Measurements from ENCODE around the gene IGFBP2.

IGFBP2 gene

GRCh38 chr2:216678813-216679657 lies 45.8 kb downstream of the IGFBP2 start:
- H3K36me3 Mint-ChIP-seq, result no peaks in the 10 kb centered on the region
- H3K27me3 Mint-ChIP-seq, result peaks cover 10% of the 10 kb centered on the region

GRCh38 chr2:216679658-216680024 lies 46.4 kb downstream of the IGFBP2 start:
- Mint-ChIP-seq H3K27me3 (peaks cover 10% of the 10 kb centered on the region), H3K27ac (no peak overlapping the region), H3K4me1 (no peaks in the 10 kb centered on the region), H3K36me3 (no peaks in the 10 kb centered on the region), H3K4me3 (no peak overlapping the region), H3K9me3 (no peaks in the 10 kb centered on the region)

More at GRCh38 chr2:216678813-216679657, 45.8 kb downstream of the IGFBP2 start:
- Mint-ChIP-seq H3K27ac (no peak overlapping the region), H3K4me1 (no peaks in the 10 kb centered on the region), H3K9me3 (no peaks in the 10 kb centered on the region), H3K4me3 (no peak overlapping the region)

DNA sequence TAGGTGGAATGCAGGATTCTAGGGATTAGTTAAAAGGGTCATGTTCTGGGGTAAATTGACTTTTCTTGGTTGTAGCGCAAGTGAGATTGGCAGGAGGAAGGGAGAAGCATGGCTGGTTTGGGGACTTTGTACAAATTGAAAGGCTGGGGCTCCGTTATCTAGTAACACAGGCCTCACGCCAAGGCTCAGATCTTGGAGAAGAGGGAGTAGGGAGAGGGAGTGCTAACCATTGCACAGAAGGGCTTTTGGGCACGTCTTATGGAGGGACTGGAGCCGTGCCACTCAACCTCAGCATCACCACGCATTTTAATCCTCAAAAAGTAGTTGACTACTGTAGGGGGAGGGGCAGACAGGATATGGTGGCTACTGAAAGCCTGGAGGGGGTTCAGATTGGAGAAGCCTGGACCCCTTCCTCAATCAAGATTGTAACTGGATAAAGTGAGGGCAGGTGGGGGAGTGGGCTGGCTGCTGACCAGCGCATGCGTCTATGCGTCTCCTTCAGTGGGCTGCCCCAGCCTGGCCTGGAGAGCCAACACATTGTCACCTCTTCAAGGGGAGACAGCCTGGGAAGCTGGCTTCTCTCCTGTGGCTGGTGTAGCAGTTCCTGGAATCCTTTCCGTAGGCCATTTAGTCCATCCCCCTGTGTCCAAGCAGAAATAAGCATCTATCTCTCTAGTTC lies 47.9 kb downstream of the IGFBP2 start:
- Mint-ChIP-seq H3K36me3 (no peaks in the 10 kb centered on the region), H3K4me1 (no peaks in the 10 kb centered on the region), H3K9me3 (no peaks in the 10 kb centered on the region), H3K27ac (no peak overlapping the region), H3K27me3 (peaks cover 16% of the 10 kb centered on the region), H3K4me3 (no peak overlapping the region)

DNA sequence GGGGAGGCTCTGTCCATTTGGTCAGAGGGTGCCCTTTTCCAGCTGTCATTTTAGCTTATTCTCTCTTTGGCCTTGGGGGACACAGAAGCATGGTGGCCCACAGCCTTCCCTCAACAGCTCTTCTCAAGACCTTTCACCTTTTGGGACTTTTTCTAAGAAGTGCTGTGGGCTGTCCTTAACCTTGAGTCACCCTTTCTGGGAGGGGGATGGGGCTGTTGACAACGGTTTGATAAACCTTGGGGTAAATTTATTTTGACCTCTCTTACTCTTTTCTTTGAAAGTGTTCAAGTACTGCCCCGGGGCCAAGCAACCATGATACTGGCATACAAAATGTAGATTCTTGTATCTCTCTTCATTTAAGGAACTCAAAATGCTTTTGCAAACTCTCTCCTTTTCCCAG lies 48.5 kb downstream of the IGFBP2 start:
- H3K4me3 Mint-ChIP-seq, result no peak overlapping the region
- H3K9me3 Mint-ChIP-seq, result no peaks in the 10 kb centered on the region
- no peak overlapping the region for H3K27ac Mint-ChIP-seq
- peaks cover 17% of the 10 kb centered on the region for H3K27me3 Mint-ChIP-seq
- H3K4me1 Mint-ChIP-seq, result no peaks in the 10 kb centered on the region
- no peaks in the 10 kb centered on the region for H3K36me3 Mint-ChIP-seq

GRCh38 chr2:216683846-216684245 lies 50.6 kb downstream of the IGFBP2 start:
- Mint-ChIP-seq H3K4me1 (no peaks in the 10 kb centered on the region), H3K9me3 (no peaks in the 10 kb centered on the region), H3K27me3 (peaks cover 20% of the 10 kb centered on the region), H3K27ac (no peak overlapping the region), H3K4me3 (no peak overlapping the region), H3K36me3 (no peaks in the 10 kb centered on the region)

DNA sequence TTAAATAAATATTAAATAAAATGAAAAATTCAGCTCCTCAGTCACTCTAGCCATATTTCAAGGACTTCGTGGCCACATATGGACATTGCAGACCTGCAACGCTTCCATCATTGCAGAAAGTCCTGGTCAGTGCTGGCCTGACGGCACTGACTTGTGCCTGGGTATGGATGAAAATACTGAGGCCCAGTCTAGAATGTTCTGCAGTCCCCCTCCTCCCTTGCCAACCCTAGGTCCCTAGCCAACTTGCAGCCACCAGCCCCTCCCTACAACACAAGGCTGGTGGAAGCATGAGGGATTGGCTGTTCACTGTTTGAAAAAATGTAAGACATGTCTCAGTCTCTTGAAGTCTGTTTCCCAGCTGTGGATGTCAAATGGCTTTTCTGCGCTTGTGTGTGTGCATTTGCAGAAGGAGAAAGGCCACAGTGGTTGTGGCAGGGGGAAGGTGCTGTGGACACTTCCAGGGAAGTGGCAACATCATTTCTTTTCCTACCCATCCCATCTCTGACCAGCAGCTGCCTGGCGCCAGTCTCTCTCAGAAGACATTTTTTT lies 52.2 kb downstream of the IGFBP2 start:
- Mint-ChIP-seq H3K36me3 (no peaks in the 10 kb centered on the region), H3K27ac (no peak overlapping the region), H3K4me3 (no peak overlapping the region), H3K27me3 (peaks cover 24% of the 10 kb centered on the region), H3K4me1 (no peaks in the 10 kb centered on the region), H3K9me3 (no peaks in the 10 kb centered on the region)

DNA sequence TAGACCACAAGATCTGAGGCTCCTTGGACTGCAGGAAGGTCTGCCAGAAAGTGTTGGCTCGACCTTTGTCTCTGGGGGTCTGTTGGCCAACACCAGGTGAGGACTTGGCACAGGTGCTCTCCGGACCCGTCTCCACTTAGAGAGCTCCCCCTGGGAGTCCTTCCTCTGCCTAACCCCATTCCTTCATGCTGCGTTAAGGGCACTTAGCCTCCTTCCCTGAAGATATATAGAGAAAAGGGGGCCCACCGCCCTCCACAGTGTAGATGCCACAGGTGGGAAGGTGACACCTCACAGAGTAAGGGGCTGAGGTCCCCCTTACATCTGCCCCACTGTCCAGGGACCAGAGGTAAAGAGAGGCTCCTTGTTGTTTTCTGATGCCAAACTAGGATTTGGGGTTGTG lies 53.9 kb downstream of the IGFBP2 start:
- Mint-ChIP-seq H3K36me3 (no peaks in the 10 kb centered on the region), H3K4me1 (peaks cover 9% of the 10 kb centered on the region), H3K27ac (no peak overlapping the region), H3K4me3 (no peak overlapping the region), H3K27me3 (peaks cover 21% of the 10 kb centered on the region), H3K9me3 (no peaks in the 10 kb centered on the region)

DNA sequence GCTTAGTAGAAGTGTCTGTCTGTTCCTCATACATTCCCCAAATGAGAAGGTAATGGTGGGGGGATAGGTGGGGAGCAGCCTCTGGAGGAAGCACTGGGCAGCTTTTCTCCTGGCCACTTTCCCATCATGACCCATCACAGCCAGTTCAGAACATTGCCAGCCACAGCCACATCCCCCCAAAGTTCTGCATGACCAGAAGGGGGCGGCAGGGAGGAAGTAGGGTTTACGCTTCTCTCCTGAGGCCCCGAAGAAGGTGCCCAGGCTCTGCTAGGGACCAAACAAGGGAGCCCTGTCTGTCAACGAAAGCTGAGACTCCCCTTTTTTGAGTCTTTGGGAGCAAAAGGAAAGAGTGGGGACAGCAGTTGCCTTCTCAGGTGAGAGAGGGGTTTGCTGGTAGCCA lies 54.4 kb downstream of the IGFBP2 start:
- no peaks in the 10 kb centered on the region for H3K9me3 Mint-ChIP-seq
- no peaks in the 10 kb centered on the region for H3K36me3 Mint-ChIP-seq
- peaks cover 14% of the 10 kb centered on the region for H3K4me1 Mint-ChIP-seq
- no peak overlapping the region for H3K27ac Mint-ChIP-seq
- no peak overlapping the region for H3K4me3 Mint-ChIP-seq
- H3K27me3 Mint-ChIP-seq, result peaks cover 25% of the 10 kb centered on the region

GRCh38 chr2:216688731-216689340 lies 55.6 kb downstream of the IGFBP2 start:
- Mint-ChIP-seq H3K27me3 (peaks cover 32% of the 10 kb centered on the region), H3K9me3 (no peaks in the 10 kb centered on the region), H3K36me3 (no peaks in the 10 kb centered on the region), H3K4me3 (no peak overlapping the region), H3K27ac (no peak overlapping the region), H3K4me1 (peaks cover 22% of the 10 kb centered on the region)

GRCh38 chr2:216689397-216689796 lies 56.2 kb downstream of the IGFBP2 start:
- peaks cover 27% of the 10 kb centered on the region for H3K4me1 Mint-ChIP-seq
- no peak overlapping the region for H3K4me3 Mint-ChIP-seq
- H3K27me3 Mint-ChIP-seq, result peaks cover 35% of the 10 kb centered on the region
- no peaks in the 10 kb centered on the region for H3K36me3 Mint-ChIP-seq
- H3K9me3 Mint-ChIP-seq, result no peaks in the 10 kb centered on the region
- no peak overlapping the region for H3K27ac Mint-ChIP-seq

GRCh38 chr2:216690456-216690852 lies 57.2 kb downstream of the IGFBP2 start:
- Mint-ChIP-seq H3K4me3 (no peak overlapping the region), H3K36me3 (no peaks in the 10 kb centered on the region), H3K4me1 (peaks cover 31% of the 10 kb centered on the region), H3K27ac (no peak overlapping the region), H3K27me3 (peaks cover 36% of the 10 kb centered on the region), H3K9me3 (no peaks in the 10 kb centered on the region)

- peaks cover 36% of the 10 kb centered on the region for H3K27me3 Mint-ChIP-seq
- H3K9me3 Mint-ChIP-seq, result no peaks in the 10 kb centered on the region
- H3K4me1 Mint-ChIP-seq, result peaks cover 31% of the 10 kb centered on the region
- peak overlapping the region; percentile 45 for H3K4me3 Mint-ChIP-seq
- no peak overlapping the region for H3K27ac Mint-ChIP-seq
- H3K36me3 Mint-ChIP-seq, result no peaks in the 10 kb centered on the region
Observed at GRCh38 chr2:216690853-216691741, 57.9 kb downstream of the IGFBP2 start.

- H3K4me1 Mint-ChIP-seq, result peaks cover 31% of the 10 kb centered on the region
- peak overlapping the region; percentile 82 for H3K4me3 Mint-ChIP-seq
- no peaks in the 10 kb centered on the region for H3K36me3 Mint-ChIP-seq
- H3K27ac Mint-ChIP-seq, result peak overlapping the region; percentile 46
- H3K27me3 Mint-ChIP-seq, result peaks cover 43% of the 10 kb centered on the region
- no peaks in the 10 kb centered on the region for H3K9me3 Mint-ChIP-seq
Observed at GRCh38 chr2:216692636-216693413, 59.6 kb downstream of the IGFBP2 start.

GRCh38 chr2:216693414-216694080 lies 60.3 kb downstream of the IGFBP2 start:
- peaks cover 31% of the 10 kb centered on the region for H3K4me1 Mint-ChIP-seq
- H3K27ac Mint-ChIP-seq, result no peak overlapping the region
- no peaks in the 10 kb centered on the region for H3K9me3 Mint-ChIP-seq
- peaks cover 42% of the 10 kb centered on the region for H3K27me3 Mint-ChIP-seq
- H3K36me3 Mint-ChIP-seq, result no peaks in the 10 kb centered on the region
- H3K4me3 Mint-ChIP-seq, result peak overlapping the region; percentile 77

All from activated naive CD4-positive, alpha-beta T cell treated with anti-CD3 and anti-CD28 coated beads, Interleukin-2, amount 50 U/mL, for 24 hours (primary cell).